Measurements from ENCODE around the gene SNX13. TPM values are rescaled to one million over a fixed set of nuclear protein-coding genes. Genes with fewer than 3 reads are reported as not detected.

SNX13 gene
- total and polyA plus RNA-seq, 9 of the 15 experiments (the other 6 are each of a cell fraction or from before 2014, with no cell fraction given), result 5.6 to 33.2 (median 25.4) TPM

GRCh38 chr7:17940302-17940883 is at the start of gene SNX13 (continued):
- TF ChIP-seq E2F8 (IDR thresholded peaks at IDR 0.05; ENCODE audit: low read depth, partially characterized antibody) (no peak), VEZF1 (CRISPR knock-in tag; IDR thresholded peaks at IDR 0.05) (no peak)

- 0 out of 5 replicates have a peak, but pooled peaks cover 0 to 4% of the 10 kb centered on the region in 2 experiments for H3K4me1 ChIP-seq (replicated peaks in 1 of 2; ENCODE audit: control insufficient read depth in 2 of 2, insufficient read depth in 2 of 2, low read length in 2 of 2)
- POLR2A ChIA-PET, result no interaction called here
- TF ChIP-seq NR2C1 (IDR thresholded peaks at IDR 0.05) (peak; percentile 64), NR2C1 (tag; IDR thresholded peaks at IDR 0.05) (peak; percentile 71), ZBTB43 (CRISPR knock-in tag; IDR thresholded peaks at IDR 0.05) (no peak), ESRRB (CRISPR knock-in tag; IDR thresholded peaks at IDR 0.05; ENCODE audit: borderline replicate concordance) (no peak), NR2C2 (CRISPR knock-in tag; IDR thresholded peaks at IDR 0.05) (peak; percentile 70; the same call in 1 of the 2 replicates), NR2C2 (tag; IDR thresholded peaks at IDR 0.05) (peak; percentile 81), HES1 (IDR thresholded peaks at IDR 0.05; ENCODE audit: low read depth) (no peak), FOSL1 (tag; conservative IDR thresholded peaks at IDR 0.05) (peak; percentile 67), JUND (IDR thresholded peaks at IDR 0.05; ENCODE audit: borderline replicate concordance, low read depth, low read length) (peak; percentile 49; the same call in 1 of the 2 replicates), JUND (tag; IDR thresholded peaks at IDR 0.05; ENCODE audit: borderline replicate concordance, low read depth, low read length) (peak; percentile 56; the same call in 1 of the 3 replicates), NCOA2 (IDR thresholded peaks at IDR 0.05; ENCODE audit: partially characterized antibody in 2 of 2) (no peak), KAT7 (CRISPR knock-in tag; IDR thresholded peaks at IDR 0.05; ENCODE audit: borderline replicate concordance) (no peak), NCOR1 (IDR thresholded peaks at IDR 0.05) (no peak)
These were observed 49.3 kb upstream of the SNX13 start for GRCh38 chr7:17989546-17989945.

More at GRCh38 chr7:17989546-17989945, 49.3 kb upstream of the SNX13 start:
- intact Hi-C loops (cut with micrococcal nuclease) (no loop called here), in situ Hi-C loops (cut with MboI) (no loop called here)
- WGBS (ENCODE audit: insufficient coverage, low coverage, missing lambda C conversion rate), result 15% methylated on average over 4 of the region's 5 CpGs
- DNase-seq (ENCODE audit: extremely low read depth in 1 of 4, low spot score in 3 of 4), result peak in 1 of 4 experiments; percentile 18
- Histone ChIP-seq H3K36me3 (ENCODE audit: control insufficient read depth, insufficient read depth, low read length) (no peaks in the 10 kb centered on the region), H4K20me1 (replicated peaks; ENCODE audit: control insufficient read depth, insufficient read depth, low read length) (no peaks in the 10 kb centered on the region), H2AFZ (ENCODE audit: low read depth, low read length) (peak overlapping the region; percentile 60), H3K9me1 (ENCODE audit: control insufficient read depth, insufficient read depth, low read length) (no peaks in the 10 kb centered on the region), H3K79me2 (ENCODE audit: control insufficient read depth, insufficient read depth, low read length) (no peaks in the 10 kb centered on the region), H3K4me3 (no peak overlapping the region), H3K27me3 (ENCODE audit: control insufficient read depth in 2 of 2, insufficient read depth in 2 of 2, low read length in 2 of 2) (no peaks in the 10 kb centered on the region), H3K9me3 (replicated peaks; ENCODE audit: control insufficient read depth, insufficient read depth, low read depth, low read length) (no peaks in the 10 kb centered on the region), H3K27ac (ENCODE audit: extremely low read depth, low read depth, low read length) (no peak overlapping the region), H3K4me2 (ENCODE audit: insufficient read depth, low read length) (no peak overlapping the region; the same call in 1 of the 2 replicates), H3K9ac (ENCODE audit: insufficient read depth in 1 of 2, low read depth in 2 of 2, low read length in 2 of 2) (no peak overlapping the region)
- CTCF ChIA-PET (ENCODE audit: low intra/inter-chr PET ratio), result interaction anchor here (0.7 kb wide), 1 partner anchor 9 kb away, joined by 3 read pairs; no protein-coding TSS in a partner anchor
- FAIRE-seq, result peak; percentile 15
- peak; percentile 67 for ATAC-seq
- no TSS peak for BruUV-seq (replicated peaks)

All from K562 (cell line).